Measurements from ENCODE around the gene SPAG16.
"Not testable (repeated sequence)": the region's sequence is repeated elsewhere in the genome, so short reads cannot be mapped to it uniquely, and the experiment has no call there.

The SPAG16 gene

DNA sequence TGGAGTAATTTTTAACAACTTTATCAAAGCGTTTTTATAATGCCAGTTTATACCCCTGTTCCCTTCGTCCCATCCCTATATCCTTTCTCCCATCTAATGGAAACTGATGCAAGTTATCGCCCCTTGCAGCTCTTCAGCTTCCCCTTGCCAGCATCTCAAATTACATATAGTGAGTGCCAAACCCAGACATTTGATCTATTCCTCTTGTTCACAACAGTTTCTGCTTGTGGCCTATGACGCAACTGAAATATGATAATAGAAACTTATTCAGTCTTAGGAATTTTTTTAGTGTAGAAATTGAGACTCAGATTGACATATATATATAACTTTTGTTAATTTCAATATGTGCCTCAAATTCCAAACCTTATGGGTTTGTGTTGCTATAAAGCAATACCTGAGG, 564.4 kb downstream of the SPAG16 start:
- peak; percentile 36 for DNase-seq

DNA sequence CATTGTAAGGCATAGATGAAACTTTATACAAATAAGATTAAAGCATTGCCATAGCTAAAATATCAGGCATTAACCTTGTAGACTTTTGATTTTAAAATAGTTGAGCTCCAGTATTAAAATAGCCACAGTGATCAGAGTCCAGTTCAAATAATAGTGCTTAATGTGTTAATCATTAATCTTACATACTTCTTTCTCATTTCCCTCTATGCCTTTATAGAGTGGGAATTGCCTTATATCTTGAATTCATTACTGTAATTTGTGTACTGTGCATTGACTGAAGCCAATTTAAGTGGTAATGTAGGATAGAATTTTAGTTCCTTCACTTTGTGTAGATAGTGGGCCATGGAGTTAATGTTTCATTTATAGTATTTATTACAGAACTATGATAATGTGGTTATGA, 577.4 kb downstream of the SPAG16 start:
- DNase-seq = no peak

DNA sequence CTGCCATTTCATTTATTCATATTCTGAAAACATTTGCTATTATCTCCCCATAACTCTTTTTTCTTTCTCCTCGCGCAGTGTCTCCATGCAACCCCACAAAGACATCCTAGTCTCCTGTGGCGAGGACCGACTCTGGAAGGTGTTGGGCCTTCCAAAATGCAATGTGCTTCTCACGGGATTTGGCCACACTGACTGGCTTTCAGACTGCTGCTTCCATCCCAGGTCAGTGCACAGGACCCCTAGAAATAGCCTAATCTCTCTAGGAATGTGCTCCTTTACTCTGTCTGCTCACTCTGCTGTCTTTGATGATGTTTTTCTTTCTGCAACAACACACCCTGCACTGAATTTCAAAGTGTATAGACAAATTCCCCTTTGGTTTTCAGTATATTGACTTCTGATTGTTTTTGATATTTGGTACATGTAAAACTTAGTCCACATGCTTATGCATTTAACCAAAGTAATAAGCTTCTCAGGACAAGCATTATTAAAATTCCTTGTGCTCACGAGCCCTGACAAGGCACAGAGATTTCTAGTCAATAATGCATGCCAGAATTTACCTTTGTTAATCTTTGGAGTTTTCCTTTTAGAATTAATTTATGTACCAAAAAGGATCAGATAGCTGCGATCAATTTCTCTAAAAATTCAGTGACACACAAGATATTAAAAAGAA, 578.3 kb downstream of the SPAG16 start:
- no peak for DNase-seq

DNA sequence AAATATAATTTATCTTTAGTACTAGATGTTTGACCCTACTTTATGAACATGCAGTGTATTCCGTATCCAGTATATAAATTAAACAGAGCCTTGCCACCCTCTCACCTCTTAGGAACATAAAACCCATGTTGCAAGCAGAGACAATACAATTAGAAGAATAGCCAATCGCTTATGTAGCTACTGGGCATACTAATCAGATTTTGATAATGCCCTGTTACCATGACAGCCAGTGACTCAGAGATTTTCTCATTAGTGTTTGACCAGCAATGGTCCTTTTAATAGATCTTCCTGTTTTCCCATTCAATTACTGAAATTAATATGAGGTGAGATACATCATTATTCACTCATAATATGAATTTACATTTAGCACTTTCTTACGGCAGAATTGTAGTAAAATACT, 579.3 kb downstream of the SPAG16 start:
- DNase-seq = no peak

DNA sequence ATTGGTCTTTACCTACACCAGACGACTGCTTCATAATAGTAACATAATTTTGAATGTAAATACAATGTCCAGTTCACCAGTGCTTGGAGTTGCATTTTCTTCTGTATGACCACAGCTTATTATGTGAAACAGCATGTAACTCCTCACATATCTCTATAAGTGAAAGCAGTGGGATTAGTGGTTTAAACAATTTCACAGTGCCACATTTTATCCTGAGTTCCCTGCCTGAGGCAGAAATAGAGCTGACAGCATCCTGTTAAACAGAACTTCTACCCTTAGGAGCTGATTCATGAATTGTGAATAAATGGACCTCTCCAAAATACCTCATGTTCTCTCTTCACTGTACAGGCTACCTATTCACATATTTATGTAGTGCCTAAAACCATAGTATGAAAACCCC, 584.3 kb downstream of the SPAG16 start:
- peak; percentile 22 for DNase-seq

DNA sequence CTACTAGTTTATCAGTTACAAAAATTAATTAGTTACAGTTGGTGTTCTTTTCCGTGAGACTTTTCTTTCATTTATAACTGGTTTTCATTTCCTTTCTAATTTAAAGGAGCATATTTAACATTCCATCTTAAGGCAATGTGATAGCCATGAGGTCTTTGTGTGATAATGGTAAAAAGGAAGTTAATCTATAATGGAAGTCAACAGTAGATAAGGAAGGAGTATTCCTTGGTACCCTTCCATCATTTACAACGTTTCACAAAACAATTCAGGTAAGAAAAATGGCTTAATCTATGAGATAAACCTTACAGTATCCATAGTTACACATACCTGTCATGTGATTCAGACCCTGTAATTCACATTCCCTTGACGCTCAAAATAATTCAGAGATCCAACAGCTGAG, 601.2 kb downstream of the SPAG16 start:
- no peak for DNase-seq

DNA sequence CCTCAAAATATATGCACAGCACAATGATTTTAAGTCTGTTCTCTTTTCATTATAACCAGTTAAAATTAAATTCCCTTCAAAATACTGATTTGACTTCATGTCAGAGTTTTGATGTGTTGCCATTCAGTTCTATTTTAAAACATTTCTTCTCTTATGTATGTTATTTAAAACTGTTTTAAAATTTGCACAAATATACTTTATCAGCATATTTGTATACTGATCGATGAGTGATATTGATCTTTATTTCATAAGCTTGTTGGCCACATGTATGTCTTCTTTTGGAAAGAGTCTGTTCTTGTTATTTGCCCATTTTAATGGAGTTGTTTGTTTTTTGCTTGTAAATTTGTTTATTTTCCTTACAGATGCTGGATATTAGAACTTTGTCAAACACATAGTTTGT, 630.2 kb downstream of the SPAG16 start:
- DNase-seq = no peak

DNA sequence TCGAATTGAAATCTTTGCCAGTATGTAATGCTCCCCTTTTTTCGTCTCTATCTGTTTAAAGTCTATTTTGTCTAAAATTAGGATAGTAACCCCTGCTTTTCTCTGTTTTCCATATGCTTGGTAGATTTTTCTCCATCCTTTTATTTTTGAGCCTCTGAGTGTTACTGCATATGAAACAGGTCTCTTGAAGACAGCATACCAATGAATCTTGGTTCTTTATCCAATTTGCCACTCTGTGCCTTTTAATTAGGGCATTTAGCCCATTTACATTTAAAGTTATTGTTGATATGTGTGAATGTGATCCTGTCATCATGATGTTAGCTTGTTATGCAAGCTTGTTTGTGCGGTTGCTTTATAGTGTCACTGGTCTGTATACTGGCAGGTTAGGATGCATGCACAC, 635.8 kb downstream of the SPAG16 start:
- no peak for DNase-seq

DNA sequence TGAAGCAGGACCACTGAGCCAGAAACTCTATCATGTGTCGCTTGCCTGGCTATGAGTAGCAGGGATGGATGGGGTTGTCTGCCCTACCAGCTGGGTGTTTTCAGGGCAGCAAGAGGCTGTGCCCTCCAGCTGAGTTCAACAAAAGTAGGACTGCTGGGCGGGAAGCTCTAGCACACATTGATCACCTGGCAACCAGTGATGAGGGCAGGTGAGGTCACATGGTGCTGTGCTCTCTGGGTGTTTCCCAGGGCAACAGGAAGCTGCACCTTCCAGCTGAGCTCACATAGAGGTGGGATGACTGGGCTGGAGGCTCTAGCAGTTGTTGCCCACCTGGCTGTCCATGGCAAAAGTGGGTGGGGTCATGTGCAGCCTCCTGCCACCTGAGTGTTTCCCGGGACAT, 639.3 kb downstream of the SPAG16 start:
- DNase-seq = no peak

DNA sequence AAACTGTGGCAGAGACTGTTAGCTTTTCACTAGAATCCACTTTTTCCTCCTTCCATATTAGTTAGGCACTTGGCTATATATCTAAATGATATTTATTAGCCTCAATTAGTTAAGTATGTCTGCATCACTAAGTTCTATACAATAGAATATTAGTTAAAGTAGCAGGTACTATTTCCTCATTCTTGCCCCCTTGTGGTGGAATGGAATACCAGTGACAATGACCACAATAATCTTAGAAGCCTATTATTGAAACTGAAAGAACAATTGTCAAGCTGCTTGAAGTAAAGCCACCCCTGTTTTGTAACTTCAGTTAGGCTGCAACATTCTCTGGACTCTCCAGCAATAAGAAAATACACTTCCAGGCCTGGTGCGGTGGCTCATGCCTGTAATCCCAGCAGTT, 650.3 kb downstream of the SPAG16 start:
- peak; percentile 50 for DNase-seq

DNA sequence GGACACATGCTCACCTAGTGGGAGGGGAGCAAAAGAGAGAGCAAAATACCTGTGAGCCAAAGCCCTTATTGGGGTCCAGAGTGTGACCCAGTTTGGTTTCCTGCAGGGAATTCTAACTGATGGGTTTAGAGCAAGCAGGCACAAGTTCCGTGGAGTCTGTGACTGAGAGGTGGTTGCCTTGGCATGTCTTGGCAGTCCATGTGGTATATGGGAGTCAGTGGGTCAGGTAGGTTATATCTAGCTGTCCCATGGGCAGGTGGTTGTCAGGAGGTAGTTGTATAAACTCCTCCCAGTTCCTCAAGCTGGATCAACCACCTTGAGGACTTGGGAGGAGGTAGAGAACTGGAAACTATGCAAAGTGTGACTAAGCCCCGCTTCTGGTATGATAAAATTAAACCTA, 673.8 kb downstream of the SPAG16 start:
- DNase-seq = no peak

DNA sequence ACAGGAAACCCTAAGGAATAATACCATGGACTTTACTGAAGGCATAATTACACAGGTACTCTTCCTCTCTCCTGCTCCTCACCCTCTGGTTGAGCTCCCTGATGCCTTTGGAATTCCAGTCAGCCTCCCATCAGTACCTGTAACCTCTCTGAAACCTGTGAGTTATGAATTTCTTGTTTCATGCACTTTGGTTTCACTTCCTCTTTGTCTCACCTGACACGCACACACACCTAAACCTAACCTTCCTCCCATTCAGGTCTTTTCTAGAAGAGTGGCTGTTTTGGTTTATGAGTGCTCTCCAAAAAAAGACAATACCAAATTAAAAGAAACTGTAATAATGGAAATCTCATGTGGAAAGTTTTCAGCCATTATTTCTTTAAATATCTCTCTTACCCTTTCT, 675.3 kb downstream of the SPAG16 start:
- DNase-seq = no peak

DNA sequence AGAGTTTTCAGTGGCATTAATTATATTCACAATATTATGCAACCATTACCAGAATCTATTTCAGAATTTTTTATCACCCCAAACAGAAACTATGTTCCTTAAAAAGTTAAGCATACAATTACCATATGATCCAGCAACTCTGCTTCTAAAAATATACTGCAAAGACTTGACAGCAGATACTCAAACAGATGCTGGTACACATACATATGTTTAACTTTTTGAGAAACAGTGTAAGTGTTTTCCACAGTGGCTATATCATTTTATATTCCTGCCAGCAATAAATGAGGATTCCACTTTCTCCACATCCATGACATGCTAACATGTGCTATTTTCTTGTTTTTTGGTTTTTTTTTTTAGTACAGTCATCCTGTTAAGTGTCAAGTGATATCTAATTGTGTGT, 687.3 kb downstream of the SPAG16 start:
- no peak for DNase-seq

DNA sequence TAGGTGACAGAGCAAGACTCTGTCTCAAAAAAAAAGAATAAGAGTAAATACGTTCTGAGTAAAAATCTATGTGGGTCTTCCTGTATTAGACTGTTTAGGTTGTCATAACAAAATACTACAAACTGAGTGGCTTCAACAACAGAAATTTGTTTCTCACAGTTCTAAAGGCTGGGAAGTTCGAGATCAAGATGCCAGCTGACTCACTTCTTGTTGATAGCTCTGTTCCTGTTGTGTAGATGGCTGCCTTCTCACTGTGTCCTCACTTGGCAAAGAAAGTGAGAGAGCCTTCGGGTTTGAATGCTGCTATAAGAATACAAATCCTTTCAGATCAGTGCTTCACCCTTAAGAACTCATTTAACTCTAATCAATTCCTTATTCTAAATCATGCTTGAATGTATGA, 696.6 kb downstream of the SPAG16 start:
- DNase-seq = no peak

DNA sequence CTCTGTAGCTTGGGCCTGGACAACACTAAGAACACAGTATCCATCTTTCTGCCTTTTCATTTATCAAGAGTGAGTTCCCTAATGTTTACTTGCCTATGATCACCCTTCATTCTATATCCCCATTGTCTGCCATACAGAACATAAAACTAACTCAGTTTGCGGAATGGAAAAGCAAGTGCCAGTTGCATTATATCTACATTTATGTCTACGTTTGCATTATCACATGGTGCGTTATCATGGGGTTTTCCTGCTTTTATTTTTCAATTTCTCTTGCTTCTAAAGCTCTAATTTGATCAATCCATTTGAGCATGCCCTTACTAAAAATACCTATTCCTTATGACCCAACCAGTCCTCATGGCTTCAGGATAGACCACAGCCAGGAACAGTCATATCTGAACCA, 704.9 kb downstream of the SPAG16 start:
- no peak for DNase-seq

DNA sequence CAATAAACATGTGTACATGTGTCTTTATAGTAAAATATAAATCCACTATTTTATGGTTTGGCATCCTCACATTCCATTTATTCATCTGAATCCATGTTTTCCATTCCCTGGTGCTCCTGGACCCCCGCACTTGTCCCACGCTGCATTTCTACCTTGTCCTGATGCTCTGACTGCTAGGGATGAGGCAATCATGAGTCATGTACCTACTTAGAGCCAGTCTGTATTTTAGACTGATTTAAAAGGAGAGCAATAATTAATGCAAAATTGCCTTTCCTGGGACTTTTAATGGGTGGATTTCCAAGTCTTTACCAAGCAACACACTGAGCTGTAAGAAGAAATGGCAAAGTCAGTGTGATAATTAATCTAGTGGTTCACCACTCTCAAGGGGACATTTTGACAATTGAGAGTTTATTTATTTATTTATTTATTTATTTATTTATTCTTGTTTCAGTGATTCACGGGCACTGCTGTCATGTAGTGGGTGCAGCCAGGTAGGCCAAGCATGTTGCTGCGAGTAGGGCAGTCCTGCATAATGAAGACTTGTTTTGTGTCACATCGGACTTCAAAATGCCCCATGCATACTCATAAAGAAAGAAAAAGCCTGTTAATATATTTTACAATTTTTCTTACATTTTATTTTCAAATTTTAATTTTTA, 707.3 kb downstream of the SPAG16 start:
- no peak for DNase-seq

DNA sequence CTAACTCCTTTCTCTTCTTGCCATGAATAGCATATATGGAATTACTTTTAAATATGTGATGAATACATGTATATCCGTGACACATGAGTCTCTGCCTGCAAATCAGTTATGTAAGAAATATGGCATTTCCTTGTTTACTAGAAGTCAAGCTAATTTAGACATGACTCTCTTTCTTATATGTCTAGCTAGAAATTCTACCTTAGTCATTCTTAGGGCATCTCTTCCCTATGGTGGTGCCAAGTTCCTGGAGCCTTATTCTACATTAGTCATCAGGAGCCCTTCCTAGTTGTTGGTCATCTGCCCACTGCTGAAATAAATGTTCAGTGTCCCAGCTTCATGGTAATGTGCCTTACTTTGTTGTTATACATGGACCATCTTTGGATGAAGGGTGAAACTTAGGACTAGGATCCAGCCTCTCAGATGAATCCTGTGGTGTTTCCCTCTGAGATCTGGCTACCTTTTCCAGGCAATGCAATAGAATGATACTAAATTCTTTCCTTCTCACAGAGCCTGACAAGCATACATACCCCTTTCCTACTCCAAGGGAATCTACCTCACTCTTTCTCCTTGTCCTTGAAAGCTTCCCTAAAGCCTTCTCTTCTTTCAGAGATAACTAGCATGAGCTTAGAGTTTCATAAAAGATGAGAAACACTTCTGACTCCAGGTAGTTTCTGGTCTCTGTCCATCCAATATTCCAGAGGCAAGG, 711.3 kb downstream of the SPAG16 start:
- DNase-seq = no peak

DNA sequence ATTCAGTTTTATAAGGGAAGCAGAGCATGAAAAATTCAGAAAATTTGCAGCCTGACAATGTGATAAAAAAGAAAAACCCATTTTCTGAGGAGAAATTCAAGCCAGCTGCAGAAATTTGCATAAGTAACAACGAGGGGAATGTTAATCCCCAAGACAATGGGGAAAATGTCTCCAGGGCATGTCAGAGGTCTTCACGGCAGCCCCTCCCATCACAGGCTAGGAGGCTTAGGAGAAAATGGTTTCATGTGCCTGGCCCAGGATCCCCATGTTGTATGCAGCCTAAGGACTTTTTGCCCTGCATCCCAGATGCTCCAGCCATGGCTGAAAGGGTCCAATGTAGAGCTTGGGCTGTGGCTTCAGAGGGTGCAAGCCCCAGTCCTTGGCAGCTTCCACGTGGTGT, 714.7 kb downstream of the SPAG16 start:
- DNase-seq = not testable (repeated sequence)

DNA sequence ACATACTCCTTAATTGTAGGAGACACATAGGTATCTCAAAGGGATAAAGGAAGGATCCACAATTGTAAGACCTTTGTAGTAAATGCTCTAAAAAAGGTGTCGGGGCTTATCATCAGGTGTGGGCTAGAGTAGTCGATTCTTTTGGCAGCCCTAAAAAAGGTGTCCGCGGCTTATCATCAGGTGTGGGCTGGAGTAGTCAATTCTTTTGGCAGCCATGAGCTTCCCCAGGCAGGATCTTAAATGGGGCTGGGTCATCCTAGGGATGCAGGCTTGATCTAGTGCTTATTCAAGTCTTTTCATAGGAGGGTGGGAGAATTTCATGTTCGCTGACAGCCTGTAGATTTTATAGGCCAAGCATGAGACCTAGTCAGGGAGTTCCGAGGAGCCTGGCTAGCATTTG, 720.2 kb downstream of the SPAG16 start:
- DNase-seq = no peak

DNA sequence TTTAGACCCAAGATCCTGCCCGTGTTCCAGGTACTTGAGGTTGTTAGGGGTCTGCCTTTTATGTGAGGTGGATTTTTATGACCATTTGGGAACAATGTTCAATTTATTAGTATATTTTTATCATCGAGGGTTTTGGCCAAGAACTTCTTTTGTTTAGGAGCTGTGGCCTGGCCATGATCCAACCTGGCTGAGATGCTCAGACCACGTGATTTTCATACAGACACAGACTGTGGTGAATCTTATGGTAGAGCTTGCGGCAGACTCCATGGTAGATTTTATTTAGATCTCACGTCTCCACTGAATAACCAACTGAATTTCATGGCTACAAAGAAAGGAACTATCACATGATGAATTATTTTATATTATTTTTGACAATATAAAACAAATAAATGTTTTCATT, 721.1 kb downstream of the SPAG16 start:
- no peak for DNase-seq

DNA sequence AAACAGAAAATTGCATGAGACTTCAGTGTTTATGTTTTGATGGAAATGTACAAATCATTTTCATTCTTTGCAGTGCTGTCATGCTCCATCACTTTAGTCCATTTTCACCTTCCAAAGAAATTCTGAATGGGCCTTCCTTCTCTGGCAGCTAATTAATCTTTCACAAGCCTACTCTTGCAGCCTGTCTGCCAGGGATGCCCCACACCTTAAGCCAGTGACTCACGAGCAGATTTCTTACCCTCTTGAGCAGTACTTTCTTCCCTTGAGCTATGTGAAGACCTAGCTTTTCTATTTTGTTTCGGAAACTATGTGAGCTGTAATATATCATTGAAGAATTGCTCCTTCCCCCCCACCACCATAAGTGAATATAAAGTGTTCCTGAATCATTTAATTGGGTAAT, 722.3 kb downstream of the SPAG16 start:
- no peak for DNase-seq

DNA sequence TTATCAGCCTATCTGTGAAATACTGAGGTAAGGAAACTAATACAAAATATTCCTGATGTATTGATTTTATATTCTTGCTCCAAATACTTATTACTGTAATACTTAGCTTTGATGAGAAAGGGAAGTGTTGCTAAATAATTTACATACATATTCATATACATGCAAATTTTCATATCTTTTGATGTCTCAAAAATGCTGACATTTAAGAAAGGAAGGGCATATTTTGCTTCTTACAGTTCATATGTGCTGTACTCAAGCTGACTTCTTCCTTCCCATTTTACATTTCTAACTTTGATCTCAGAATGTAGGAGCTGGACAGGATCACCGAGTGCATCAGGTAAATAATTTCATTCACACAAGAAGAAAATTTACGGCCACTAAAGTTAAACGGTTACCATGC, 727.4 kb downstream of the SPAG16 start:
- DNase-seq = no peak

DNA sequence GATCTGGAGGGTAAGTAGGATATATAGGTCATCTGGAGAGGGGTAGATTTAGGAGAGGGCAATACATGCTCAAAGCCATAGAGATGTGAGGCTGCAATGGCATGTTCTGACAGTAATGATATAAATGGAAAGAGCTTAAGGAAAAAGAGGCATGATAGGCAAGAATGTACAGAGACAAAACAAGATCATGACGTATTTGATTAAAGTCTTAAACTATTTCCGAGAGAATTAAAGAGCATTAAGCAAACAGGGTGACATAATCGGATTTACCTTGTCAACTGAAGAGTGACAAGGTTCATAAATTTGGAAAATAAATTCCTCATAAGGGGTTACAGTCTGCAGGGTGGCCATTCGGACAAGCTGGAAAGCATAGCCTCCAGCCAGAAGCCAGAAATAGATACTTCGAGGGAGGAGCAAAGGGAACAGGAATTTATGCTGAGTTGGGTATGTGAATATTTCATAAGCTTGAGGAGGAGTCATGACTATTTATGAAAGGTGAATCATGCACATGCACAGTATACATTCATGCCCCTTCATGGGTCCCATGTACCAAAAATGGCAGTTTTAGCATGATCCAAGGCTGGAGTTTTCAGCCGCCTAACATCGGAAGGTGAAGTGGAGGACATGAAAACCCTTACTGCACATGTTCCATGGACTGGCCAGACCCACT, 730.4 kb downstream of the SPAG16 start:
- peak; percentile 7 for DNase-seq
